WTC11 (cell line): ENCODE data around the gene AK9. TPM values are rescaled to one million over a fixed set of nuclear protein-coding genes. Genes with fewer than 3 reads are reported as not detected.

Experiments
- ATAC-seq: fragments of 200-7000 bp; cut with Tn5 transposase; 2 replicates; pipeline ENCODE4 v1.10.0; 2021; ENCODE audit warnings: mild to moderate bottlenecking, moderate library complexity
- CTCF ChIA-PET: fragments of 300-600 bp; sonication (Branson Sonifier 250); formaldehyde crosslinking; loops from one replicate; lab custom pipeline; 2021; ENCODE audit warnings: antibody characterized with exemption; lab: Charles Lee
- POLR2A ChIA-PET: fragments of 350-600 bp; sonication (Branson Sonifier 250); formaldehyde crosslinking; loops from one replicate; lab custom pipeline; 2021; ENCODE audit warnings: antibody characterized with exemption; lab: Charles Lee
- DNase-seq: peaks from one replicate; pipeline ENCODE4 v3.0.0; 2021; ENCODE audit warnings: low spot score
- H3K27ac Mint-ChIP-seq: 2 replicates; pipeline ENCODE4 v1.8.0; 2021; ENCODE audit warnings: mixed read lengths
- H3K27me3 Mint-ChIP-seq: 2 replicates; pipeline ENCODE4 v1.8.0; 2021; ENCODE audit warnings: low read depth, mild to moderate bottlenecking, moderate library complexity, mixed read lengths
- H3K36me3 Mint-ChIP-seq: 2 replicates; pipeline ENCODE4 v1.8.0; 2021; ENCODE audit warnings: mixed read lengths
- H3K4me1 Mint-ChIP-seq: 2 replicates; pipeline ENCODE4 v1.8.0; 2022; ENCODE audit warnings: mixed read lengths
- H3K4me3 Mint-ChIP-seq: 2 replicates; pipeline ENCODE4 v1.8.0; 2021; ENCODE audit warnings: mild to moderate bottlenecking, moderate library complexity, mixed read lengths
- H3K9me3 Mint-ChIP-seq: 2 replicates; pipeline ENCODE4 v1.8.0; 2021; ENCODE audit warnings: mixed read lengths
- AFF4 ChIP-seq: sonication (generic); formaldehyde crosslinking; IDR thresholded peaks from 2 replicates; pipeline ENCODE4 v1.8.1; 2023; ENCODE audit warnings: mild to moderate bottlenecking, missing genetic modification reagents, borderline replicate concordance
- CREB1 ChIP-seq: sonication (generic); formaldehyde crosslinking; IDR thresholded peaks from 2 replicates; pipeline ENCODE4 v1.8.0; 2023; ENCODE audit warnings: mild to moderate bottlenecking, missing genetic modification reagents
- CREM ChIP-seq: sonication (generic); formaldehyde crosslinking; IDR thresholded peaks from 2 replicates; pipeline ENCODE4 v1.8.1; 2022; ENCODE audit warnings: mild to moderate bottlenecking, missing genetic modification reagents, moderate library complexity
- EMX1 ChIP-seq: fragments of 250-450 bp; sonication (Bioruptor Pico); IDR thresholded peaks from 2 replicates; pipeline ENCODE4 v1.8.0; 2021; ENCODE audit warnings: mild to moderate bottlenecking
- ERG ChIP-seq: fragments of 250-450 bp; sonication (Bioruptor Pico); IDR thresholded peaks from 2 replicates; pipeline ENCODE4 v1.8.0; 2021; ENCODE audit warnings: mild to moderate bottlenecking
- FOXK1 ChIP-seq: sonication (generic); formaldehyde crosslinking; IDR thresholded peaks from 2 replicates; pipeline ENCODE4 v1.8.0; 2022; ENCODE audit warnings: mild to moderate bottlenecking, moderate library complexity, missing genetic modification reagents
- FOXP1 ChIP-seq: sonication (generic); formaldehyde crosslinking; IDR thresholded peaks from 2 replicates; pipeline ENCODE4 v1.8.0; 2022; ENCODE audit warnings: missing genetic modification reagents, mild to moderate bottlenecking, moderate library complexity, borderline replicate concordance
- HMGXB4 ChIP-seq: sonication (generic); formaldehyde crosslinking; IDR thresholded peaks from 2 replicates; pipeline ENCODE4 v1.8.1; 2023; ENCODE audit warnings: mild to moderate bottlenecking, moderate library complexity, missing genetic modification reagents
- IRF2 ChIP-seq: sonication (generic); formaldehyde crosslinking; IDR thresholded peaks from 2 replicates; pipeline ENCODE4 v1.8.0; 2022; ENCODE audit warnings: low read depth, missing genetic modification reagents, borderline replicate concordance
- SP1 ChIP-seq: sonication (generic); formaldehyde crosslinking; conservative IDR thresholded peaks from 2 replicates; pipeline ENCODE4 v1.8.1; 2022; ENCODE audit warnings: missing genetic modification reagents
- STAT6 ChIP-seq: sonication (generic); formaldehyde crosslinking; conservative IDR thresholded peaks from 2 replicates; pipeline ENCODE4 v1.8.1; 2023; ENCODE audit warnings: mild to moderate bottlenecking, low read depth, missing genetic modification reagents, moderate library complexity
- TP53 ChIP-seq: sonication (generic); formaldehyde crosslinking; IDR thresholded peaks from 2 replicates; pipeline ENCODE4 v1.8.1; 2023; ENCODE audit warnings: mild to moderate bottlenecking, missing genetic modification reagents
- ZNF138 ChIP-seq: sonication (generic); formaldehyde crosslinking; conservative IDR thresholded peaks from 2 replicates; pipeline ENCODE4 v1.8.1; 2022; ENCODE audit warnings: mild to moderate bottlenecking, moderate library complexity, missing genetic modification reagents
- ZNF317 ChIP-seq: sonication (generic); formaldehyde crosslinking; IDR thresholded peaks from 2 replicates; pipeline ENCODE4 v1.8.1; 2023; ENCODE audit warnings: low read depth, mild to moderate bottlenecking, moderate library complexity, missing genetic modification reagents, borderline replicate concordance
- ZNF671 ChIP-seq: fragments of 250-450 bp; sonication (Bioruptor Pico); IDR thresholded peaks from 2 replicates; pipeline ENCODE4 v1.8.0; 2021; ENCODE audit warnings: mild to moderate bottlenecking
- total RNA-seq: library from RNA; stranded (reverse); gene quantifications from 3 replicates; pipeline ENCODE4 v1.2.3, GENCODE V29; 2021
- TF ChIP-seq, protein P1 (sequence below): sonication (generic); formaldehyde crosslinking; IDR thresholded peaks from 2 replicates; pipeline ENCODE4 v1.8.0; 2023; ENCODE audit warnings: missing genetic modification reagents, mild to moderate bottlenecking, borderline replicate concordance
- TF ChIP-seq, protein P2 (sequence below): fragments of 250-450 bp; sonication (Bioruptor Pico); IDR thresholded peaks from 2 replicates; pipeline ENCODE4 v1.9.0; 2021; ENCODE audit warnings: mild to moderate bottlenecking

Gene AK9
- total RNA-seq, 1 experiment from 2014 or later, result 3.7 TPM

DNA sequence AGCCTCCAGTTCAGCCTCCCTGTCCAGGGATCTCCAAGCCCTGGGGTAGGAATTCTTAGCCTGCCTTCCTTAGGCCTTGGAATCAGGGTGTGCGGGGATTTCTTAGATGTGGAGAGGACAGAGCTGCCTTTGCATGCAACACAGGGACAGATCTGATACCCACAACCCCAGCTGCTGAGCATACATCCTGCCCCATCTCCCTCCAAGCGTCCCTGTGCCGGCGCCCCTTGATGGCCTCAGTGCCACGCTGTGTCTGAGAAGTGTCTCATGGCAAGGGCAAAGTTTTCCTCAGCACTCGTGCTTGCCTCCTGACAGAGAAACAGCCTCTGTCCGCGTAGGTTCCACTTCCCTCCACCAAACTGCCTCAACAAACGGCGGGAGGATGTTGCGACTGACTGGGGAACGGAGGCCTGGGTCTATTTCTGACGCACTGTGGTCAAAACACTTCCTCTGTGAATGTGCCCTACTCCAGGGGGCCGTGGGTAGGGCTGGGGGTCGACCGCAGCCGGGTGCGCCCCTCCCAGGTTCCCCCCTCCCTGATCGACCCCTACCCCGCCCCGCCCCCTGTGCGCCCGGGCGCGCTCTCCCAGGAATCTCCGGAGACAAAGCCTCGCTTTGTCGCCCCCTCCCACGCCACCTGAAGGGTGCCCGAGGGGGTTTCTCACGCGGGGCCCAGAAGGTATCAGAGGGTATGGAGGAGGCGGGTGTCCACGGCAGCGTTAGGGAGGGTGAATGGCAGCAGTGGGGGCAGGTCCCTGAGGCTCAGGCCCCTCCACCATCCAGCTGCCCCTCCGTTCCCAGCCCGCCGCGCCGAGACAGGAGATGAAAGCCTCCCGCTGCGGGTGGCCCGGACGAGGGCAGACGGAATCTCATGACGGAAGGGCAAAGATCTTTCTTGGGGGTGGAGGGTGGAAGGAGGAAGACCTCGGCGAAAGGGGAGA is 236.2 kb downstream of the AK9 start:
- H3K36me3 Mint-ChIP-seq, result peaks cover 10% of the 10 kb centered on the region; the same call in 1 of the 2 replicates
- CTCF ChIA-PET, result interaction anchor here (0.6 to 2.6 kb wide), 7 partner anchors 11 to 1279 kb away, joined by 3 to 24 read pairs (median 4); partner anchors contain the start of genes PPIL6 and SMPD2
- peak overlapping the region; percentile 42 for H3K27ac Mint-ChIP-seq
- H3K4me1 Mint-ChIP-seq, result peaks cover 47% of the 10 kb centered on the region
- ATAC-seq (peak; percentile 5), DNase-seq (no peak)
- POLR2A ChIA-PET, result interaction anchor here (0.9 to 3.3 kb wide), 3 partner anchors 14 to 72 kb away, joined by 3 to 13 read pairs (median 4); partner anchors contain the start of genes PPIL6 and SMPD2
- H3K4me3 Mint-ChIP-seq, result peak overlapping the region; percentile 92
- no peaks in the 10 kb centered on the region for H3K9me3 Mint-ChIP-seq
- no peaks in the 10 kb centered on the region; the same call in 1 of the 2 replicates for H3K27me3 Mint-ChIP-seq
- TF ChIP-seq HMGXB4 (CRISPR knock-in tag) (0 out of 2 replicates have a peak, but pooled peaks have one; percentile 24), FOXK1 (CRISPR knock-in tag) (no peak), FOXP1 (no peak; the same call in 1 of the 2 replicates), AFF4 (no peak), EMX1 (CRISPR knock-in tag) (no peak), IRF2 (CRISPR knock-in tag) (no peak), CREB1 (no peak), TP53 (CRISPR knock-in tag) (0 out of 2 replicates have a peak, but pooled peaks have one; percentile 1), ZNF317 (CRISPR knock-in tag) (no peak), STAT6 (CRISPR knock-in tag) (no peak), ERG (CRISPR knock-in tag) (no peak), ZNF138 (CRISPR knock-in tag) (no peak), ZNF671 (CRISPR knock-in tag) (no peak), SP1 (CRISPR knock-in tag) (peak; percentile 46; the same call in 1 of the 2 replicates), CREM (CRISPR knock-in tag) (no peak)
- TF ChIP-seq, protein P1, sequence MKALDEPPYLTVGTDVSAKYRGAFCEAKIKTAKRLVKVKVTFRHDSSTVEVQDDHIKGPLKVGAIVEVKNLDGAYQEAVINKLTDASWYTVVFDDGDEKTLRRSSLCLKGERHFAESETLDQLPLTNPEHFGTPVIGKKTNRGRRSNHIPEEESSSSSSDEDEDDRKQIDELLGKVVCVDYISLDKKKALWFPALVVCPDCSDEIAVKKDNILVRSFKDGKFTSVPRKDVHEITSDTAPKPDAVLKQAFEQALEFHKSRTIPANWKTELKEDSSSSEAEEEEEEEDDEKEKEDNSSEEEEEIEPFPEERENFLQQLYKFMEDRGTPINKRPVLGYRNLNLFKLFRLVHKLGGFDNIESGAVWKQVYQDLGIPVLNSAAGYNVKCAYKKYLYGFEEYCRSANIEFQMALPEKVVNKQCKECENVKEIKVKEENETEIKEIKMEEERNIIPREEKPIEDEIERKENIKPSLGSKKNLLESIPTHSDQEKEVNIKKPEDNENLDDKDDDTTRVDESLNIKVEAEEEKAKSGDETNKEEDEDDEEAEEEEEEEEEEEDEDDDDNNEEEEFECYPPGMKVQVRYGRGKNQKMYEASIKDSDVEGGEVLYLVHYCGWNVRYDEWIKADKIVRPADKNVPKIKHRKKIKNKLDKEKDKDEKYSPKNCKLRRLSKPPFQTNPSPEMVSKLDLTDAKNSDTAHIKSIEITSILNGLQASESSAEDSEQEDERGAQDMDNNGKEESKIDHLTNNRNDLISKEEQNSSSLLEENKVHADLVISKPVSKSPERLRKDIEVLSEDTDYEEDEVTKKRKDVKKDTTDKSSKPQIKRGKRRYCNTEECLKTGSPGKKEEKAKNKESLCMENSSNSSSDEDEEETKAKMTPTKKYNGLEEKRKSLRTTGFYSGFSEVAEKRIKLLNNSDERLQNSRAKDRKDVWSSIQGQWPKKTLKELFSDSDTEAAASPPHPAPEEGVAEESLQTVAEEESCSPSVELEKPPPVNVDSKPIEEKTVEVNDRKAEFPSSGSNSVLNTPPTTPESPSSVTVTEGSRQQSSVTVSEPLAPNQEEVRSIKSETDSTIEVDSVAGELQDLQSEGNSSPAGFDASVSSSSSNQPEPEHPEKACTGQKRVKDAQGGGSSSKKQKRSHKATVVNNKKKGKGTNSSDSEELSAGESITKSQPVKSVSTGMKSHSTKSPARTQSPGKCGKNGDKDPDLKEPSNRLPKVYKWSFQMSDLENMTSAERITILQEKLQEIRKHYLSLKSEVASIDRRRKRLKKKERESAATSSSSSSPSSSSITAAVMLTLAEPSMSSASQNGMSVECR, result no peak; the same call in 1 of the 2 replicates
- TF ChIP-seq, protein P2, sequence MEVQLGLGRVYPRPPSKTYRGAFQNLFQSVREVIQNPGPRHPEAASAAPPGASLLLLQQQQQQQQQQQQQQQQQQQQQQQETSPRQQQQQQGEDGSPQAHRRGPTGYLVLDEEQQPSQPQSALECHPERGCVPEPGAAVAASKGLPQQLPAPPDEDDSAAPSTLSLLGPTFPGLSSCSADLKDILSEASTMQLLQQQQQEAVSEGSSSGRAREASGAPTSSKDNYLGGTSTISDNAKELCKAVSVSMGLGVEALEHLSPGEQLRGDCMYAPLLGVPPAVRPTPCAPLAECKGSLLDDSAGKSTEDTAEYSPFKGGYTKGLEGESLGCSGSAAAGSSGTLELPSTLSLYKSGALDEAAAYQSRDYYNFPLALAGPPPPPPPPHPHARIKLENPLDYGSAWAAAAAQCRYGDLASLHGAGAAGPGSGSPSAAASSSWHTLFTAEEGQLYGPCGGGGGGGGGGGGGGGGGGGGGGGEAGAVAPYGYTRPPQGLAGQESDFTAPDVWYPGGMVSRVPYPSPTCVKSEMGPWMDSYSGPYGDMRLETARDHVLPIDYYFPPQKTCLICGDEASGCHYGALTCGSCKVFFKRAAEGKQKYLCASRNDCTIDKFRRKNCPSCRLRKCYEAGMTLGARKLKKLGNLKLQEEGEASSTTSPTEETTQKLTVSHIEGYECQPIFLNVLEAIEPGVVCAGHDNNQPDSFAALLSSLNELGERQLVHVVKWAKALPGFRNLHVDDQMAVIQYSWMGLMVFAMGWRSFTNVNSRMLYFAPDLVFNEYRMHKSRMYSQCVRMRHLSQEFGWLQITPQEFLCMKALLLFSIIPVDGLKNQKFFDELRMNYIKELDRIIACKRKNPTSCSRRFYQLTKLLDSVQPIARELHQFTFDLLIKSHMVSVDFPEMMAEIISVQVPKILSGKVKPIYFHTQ (CRISPR knock-in tag), result no peak
